ENCODE measurements around the gene CAPZA2. TPM values are rescaled to one million over a fixed set of nuclear protein-coding genes. Genes with fewer than 3 reads are reported as not detected.
A peak's percentile ranks its signal among the peaks of the same experiment; 100 is the strongest.

CAPZA2 gene
- total and polyA plus RNA-seq, 9 of the 15 experiments (the other 6 are each of a cell fraction or from before 2014, with no cell fraction given): 67.0 to 524 (median 176) TPM

GRCh38 chr7:116955340-116955739, 93.0 kb downstream of the CAPZA2 start (continued):
- TF ChIP-seq MGA (IDR thresholded peaks at IDR 0.05): 0 out of 2 replicates have a peak, but pooled peaks have one; percentile 22
- 0 out of 2 replicates have a peak, but pooled peaks have one; percentile 39 for TF ChIP-seq ZBTB43 (CRISPR knock-in tag; IDR thresholded peaks at IDR 0.05)
- TF ChIP-seq SMARCC2 (IDR thresholded peaks at IDR 0.05; ENCODE audit: low read depth): 0 out of 2 replicates have a peak, but pooled peaks have one; percentile 3
- 0 out of 2 replicates have a peak, but pooled peaks have one; percentile 13 for TF ChIP-seq ARID3A (IDR thresholded peaks at IDR 0.05; ENCODE audit: borderline replicate concordance, low read depth, low read length)
- 0 out of 2 replicates have a peak, but pooled peaks have one; percentile 1 for TF ChIP-seq NKRF (IDR thresholded peaks at IDR 0.05; ENCODE audit: borderline replicate concordance)
- no peak for TF ChIP-seq CHD2 (IDR thresholded peaks at IDR 0.05; ENCODE audit: low read depth, low read length)
- TF ChIP-seq GATAD2A (IDR thresholded peaks at IDR 0.05): no peak
- TF ChIP-seq ARNT (IDR thresholded peaks at IDR 0.05): 0 out of 4 replicates have a peak, but pooled peaks of 1 of the 2 experiments have one; percentile 16

Data from K562 (cell line).